ENCODE results near the gene GRM7. TPM values are rescaled to one million over a fixed set of nuclear protein-coding genes. Genes with fewer than 3 reads are reported as not detected.

GRM7 gene
- total RNA-seq, 1 experiment from 2014 or later = not detected

DNA sequence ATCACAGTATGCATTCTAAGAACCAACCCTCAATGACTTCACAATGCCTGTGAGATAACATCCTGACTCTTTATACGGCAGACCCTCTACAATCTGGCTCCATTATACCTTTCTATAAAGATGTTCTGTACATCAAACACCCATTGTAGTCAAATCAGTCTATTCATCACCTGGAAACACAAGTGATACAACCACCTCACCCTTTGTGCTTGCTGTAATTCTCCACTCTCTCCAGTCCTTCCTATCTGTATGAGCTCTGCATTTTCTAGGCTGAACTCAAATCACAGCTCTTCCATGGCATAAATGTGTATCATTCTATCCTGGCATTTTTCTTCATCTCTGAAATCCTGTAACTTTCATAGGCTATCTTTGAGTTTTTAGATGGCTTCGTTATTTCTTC is 539.4 kb downstream of the GRM7 start:
- CTCF ChIA-PET = no interaction called here
- POLR2A ChIA-PET = no interaction called here
- BruUV-seq (replicated peaks) = no TSS peak

GRCh38 chr3:7401418-7401817 is 540.5 kb downstream of the GRM7 start:
- Histone ChIP-seq H3K4me3 (replicated peaks in 1 of 2; ENCODE audit: low read depth in 1 of 2, low read length in 2 of 2) (no peak overlapping the region), H3K9ac (ENCODE audit: low read length) (no peak overlapping the region), H3K9me2 (ENCODE audit: insufficient read depth) (peaks cover under 1% of the 10 kb centered on the region; the same call in 1 of the 2 replicates), H3K27ac (ENCODE audit: low read depth, low read length) (no peak overlapping the region), H3K4me2 (ENCODE audit: low read length) (no peak overlapping the region), H3K9me3 (ENCODE audit: control insufficient read depth in 1 of 2, insufficient read depth in 1 of 2, low read depth in 1 of 2, low read length in 2 of 2) (no peaks in the 10 kb centered on the region), H3K79me2 (ENCODE audit: insufficient read depth, low read length) (no peaks in the 10 kb centered on the region), H3K27me3 (ENCODE audit: insufficient read depth, low read length) (no peaks in the 10 kb centered on the region), H3K36me3 (ENCODE audit: control insufficient read depth in 1 of 2, insufficient read depth in 2 of 2, low read length in 2 of 2) (no peaks in the 10 kb centered on the region), H3K4me1 (ENCODE audit: control insufficient read depth in 1 of 2, insufficient read depth in 2 of 2, low read length in 2 of 2) (no peaks in the 10 kb centered on the region), H4K20me1 (ENCODE audit: insufficient read depth) (no peaks in the 10 kb centered on the region), H2AFZ (ENCODE audit: low read depth, low read length, poor library complexity, severe bottlenecking) (no peak overlapping the region)
- no peak for DNase-seq (ENCODE audit: low read depth, low spot score)
- BruUV-seq (replicated peaks) = no TSS peak
- no peak for ATAC-seq
- TF ChIP-seq, protein P1, sequence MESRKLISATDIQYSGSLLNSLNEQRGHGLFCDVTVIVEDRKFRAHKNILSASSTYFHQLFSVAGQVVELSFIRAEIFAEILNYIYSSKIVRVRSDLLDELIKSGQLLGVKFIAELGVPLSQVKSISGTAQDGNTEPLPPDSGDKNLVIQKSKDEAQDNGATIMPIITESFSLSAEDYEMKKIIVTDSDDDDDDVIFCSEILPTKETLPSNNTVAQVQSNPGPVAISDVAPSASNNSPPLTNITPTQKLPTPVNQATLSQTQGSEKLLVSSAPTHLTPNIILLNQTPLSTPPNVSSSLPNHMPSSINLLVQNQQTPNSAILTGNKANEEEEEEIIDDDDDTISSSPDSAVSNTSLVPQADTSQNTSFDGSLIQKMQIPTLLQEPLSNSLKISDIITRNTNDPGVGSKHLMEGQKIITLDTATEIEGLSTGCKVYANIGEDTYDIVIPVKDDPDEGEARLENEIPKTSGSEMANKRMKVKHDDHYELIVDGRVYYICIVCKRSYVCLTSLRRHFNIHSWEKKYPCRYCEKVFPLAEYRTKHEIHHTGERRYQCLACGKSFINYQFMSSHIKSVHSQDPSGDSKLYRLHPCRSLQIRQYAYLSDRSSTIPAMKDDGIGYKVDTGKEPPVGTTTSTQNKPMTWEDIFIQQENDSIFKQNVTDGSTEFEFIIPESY (IDR thresholded peaks at IDR 0.05; ENCODE audit: extremely low read depth, insufficient replicate concordance, low read length) = no peak
- no peak for TF ChIP-seq MAX (IDR thresholded peaks at IDR 0.05)
- TF ChIP-seq EGR1 (IDR thresholded peaks at IDR 0.05; ENCODE audit: low read depth) = no peak
- no peak for TF ChIP-seq EZH2 (IDR thresholded peaks at IDR 0.05)
- TF ChIP-seq SP1 (IDR thresholded peaks at IDR 0.05; ENCODE audit: low read depth) = no peak
- TF ChIP-seq ELF1 (IDR thresholded peaks at IDR 0.05; ENCODE audit: borderline replicate concordance, low read depth) = no peak
- no peak for TF ChIP-seq ZNF274 (IDR thresholded peaks at IDR 0.05; ENCODE audit: low read depth, low read length)
- no peak for TF ChIP-seq YY1 (IDR thresholded peaks at IDR 0.05; ENCODE audit: extremely low read depth, insufficient replicate concordance, low read depth, low read length)
- no peak for TF ChIP-seq ZFX (IDR thresholded peaks at IDR 0.05)
- no peak for TF ChIP-seq SIN3A (IDR thresholded peaks at IDR 0.05; ENCODE audit: low read depth)
- POLR2A ChIA-PET = no interaction called here
- RAD21 ChIA-PET (ENCODE audit: low non-redundant PET in 1 of 2, low total read pairs in 2 of 2, uncharacterized antibody in 2 of 2, unreplicated experiment in 2 of 2) = no interaction called here
- CTCF ChIA-PET = no interaction called here
- intact Hi-C loops (cut with micrococcal nuclease) = no loop called here

More for the DNA sequence above, 539.4 kb downstream of the GRM7 start:
- Histone ChIP-seq H4K20me1 (ENCODE audit: insufficient read depth) (no peaks in the 10 kb centered on the region), H3K4me1 (ENCODE audit: control insufficient read depth in 1 of 2, insufficient read depth in 2 of 2, low read length in 2 of 2) (no peaks in the 10 kb centered on the region), H3K27ac (ENCODE audit: low read depth, low read length) (no peak overlapping the region), H3K9ac (ENCODE audit: low read length) (no peak overlapping the region), H3K36me3 (ENCODE audit: control insufficient read depth in 1 of 2, insufficient read depth in 2 of 2, low read length in 2 of 2) (no peaks in the 10 kb centered on the region), H3K79me2 (ENCODE audit: insufficient read depth, low read length) (no peaks in the 10 kb centered on the region), H3K9me2 (ENCODE audit: insufficient read depth) (peaks cover 3% of the 10 kb centered on the region; the same call in 1 of the 2 replicates), H3K9me3 (ENCODE audit: control insufficient read depth in 1 of 2, insufficient read depth in 1 of 2, low read depth in 1 of 2, low read length in 2 of 2) (no peaks in the 10 kb centered on the region), H3K4me3 (replicated peaks in 1 of 2; ENCODE audit: low read depth in 1 of 2, low read length in 2 of 2) (no peak overlapping the region), H3K27me3 (ENCODE audit: insufficient read depth, low read length) (no peaks in the 10 kb centered on the region), H3K4me2 (ENCODE audit: low read length) (no peak overlapping the region), H2AFZ (ENCODE audit: low read depth, low read length, poor library complexity, severe bottlenecking) (no peak overlapping the region)
- RAD21 ChIA-PET (ENCODE audit: low non-redundant PET in 1 of 2, low total read pairs in 2 of 2, uncharacterized antibody in 2 of 2, unreplicated experiment in 2 of 2) = no interaction called here
- no peak for DNase-seq (ENCODE audit: low read depth, low spot score)
- intact Hi-C loops (cut with micrococcal nuclease) = no loop called here
- no peak for ATAC-seq
- TF ChIP-seq SIN3A (IDR thresholded peaks at IDR 0.05; ENCODE audit: low read depth) = no peak
- TF ChIP-seq EZH2 (IDR thresholded peaks at IDR 0.05) = no peak
